Sciatic nerve (tissue), 2 donors: ENCODE results near the gene VILL. TPM values are rescaled to one million over a fixed set of nuclear protein-coding genes. Genes with fewer than 3 reads are reported as not detected.

Source experiments
- ATAC-seq: fragments of 200-7000 bp; cut with Tn5 transposase; one replicate; pipeline ENCODE4 v1.9.1; 2020; ENCODE audit warnings: mild to moderate bottlenecking, moderate library complexity
- DNase-seq: peaks from one replicate; pipeline ENCODE4 v3.0.0-alpha.2; 2020; ENCODE audit warnings: low spot score
- intact Hi-C: fragments of 100-400 bp; cut with DNase I; formaldehyde crosslinking; loops from one replicate; pipeline ENCODE4 v1.14.2; 2022
- total RNA-seq: library from RNA; stranded (reverse); fragmentation: NEBNext Ultra II Directional; extraction: Animal tissue kit (Norgen Biotek cat#: 25700); gene quantifications from one replicate; pipeline ENCODE4 v1.2.1, GENCODE V29; 2021
- donor health status: DM: no; HTN: no; CAD: no.
- donor health status: DM: no; HTN: no; CAD: no.

The VILL gene
- 9.9 TPM for total RNA-seq

GRCh38 chr3:37990527-37990926 lies at the start of gene VILL:
Gene VILL, plus strand, starts transcription at chr3:37990786. Its CDS starts 2,887 bp downstream, at chr3:37993673.
- DNase-seq, result peak; percentile 60
- no peak for ATAC-seq
- intact Hi-C loops, result no loop called here

- ATAC-seq, result no peak
- intact Hi-C loops, result no loop called here
- DNase-seq, result no peak
Observed at GRCh38 chr3:37941608-37942508, 48.7 kb upstream of the VILL start.

GRCh38 chr3:37942646-37943045 lies 47.9 kb upstream of the VILL start:
- intact Hi-C loops, result no loop called here
- DNase-seq, result no peak
- no peak for ATAC-seq

GRCh38 chr3:37943126-37943525 lies 47.5 kb upstream of the VILL start:
- DNase-seq (no peak), ATAC-seq (no peak)
- intact Hi-C loops, result no loop called here

GRCh38 chr3:37943631-37944314 lies 46.8 kb upstream of the VILL start:
- ATAC-seq (no peak), DNase-seq (no peak)
- intact Hi-C loops, result no loop called here

GRCh38 chr3:37944391-37944842 lies 46.2 kb upstream of the VILL start:
- intact Hi-C loops, result no loop called here
- DNase-seq (no peak), ATAC-seq (no peak)

- intact Hi-C loops, result no loop called here
- no peak for DNase-seq
- ATAC-seq, result no peak
Observed at GRCh38 chr3:37945156-37945806, 45.3 kb upstream of the VILL start.

- ATAC-seq, result peak; percentile 36
Observed at GRCh38 chr3:37945807-37946530, 44.6 kb upstream of the VILL start.

GRCh38 chr3:37946531-37946889 lies 44.1 kb upstream of the VILL start:
- ATAC-seq, result no peak
- DNase-seq, result no peak
- intact Hi-C loops, result no loop called here

More at GRCh38 chr3:37945807-37946530, 44.6 kb upstream of the VILL start:
- DNase-seq, result no peak
- intact Hi-C loops, result no loop called here

- peak; percentile 54 for ATAC-seq
- no peak for DNase-seq
- intact Hi-C loops, result no loop called here
Observed at GRCh38 chr3:37949866-37950265, 40.7 kb upstream of the VILL start.

- ATAC-seq, result no peak
- intact Hi-C loops, result no loop called here
Observed at GRCh38 chr3:37952564-37952963, 38.0 kb upstream of the VILL start.

GRCh38 chr3:37953226-37953625 lies 37.4 kb upstream of the VILL start:
- DNase-seq (no peak), ATAC-seq (no peak)
- intact Hi-C loops, result no loop called here

More at GRCh38 chr3:37952564-37952963, 38.0 kb upstream of the VILL start:
- DNase-seq, result no peak

GRCh38 chr3:37953707-37954394 lies 36.7 kb upstream of the VILL start:
- intact Hi-C loops, result no loop called here
- ATAC-seq (no peak), DNase-seq (no peak)

- no peak for ATAC-seq
- intact Hi-C loops, result no loop called here
- no peak for DNase-seq
Observed at GRCh38 chr3:37954881-37955280, 35.7 kb upstream of the VILL start.

- ATAC-seq (peak; percentile 51), DNase-seq (no peak)
- intact Hi-C loops, result no loop called here
Observed at GRCh38 chr3:37955918-37956707, 34.5 kb upstream of the VILL start.

GRCh38 chr3:37956723-37957538 lies 33.7 kb upstream of the VILL start:
- intact Hi-C loops, result no loop called here
- ATAC-seq (peak; percentile 32), DNase-seq (no peak)

- DNase-seq (no peak), ATAC-seq (peak; percentile 45)
- intact Hi-C loops, result no loop called here
Observed at GRCh38 chr3:37957539-37957936, 33.0 kb upstream of the VILL start.
